ENCODE results near the gene KRTAP5-1. TPM values are rescaled to one million over a fixed set of nuclear protein-coding genes. Genes with fewer than 3 reads are reported as not detected.
"Not testable (repeated sequence)": the region's sequence is repeated elsewhere in the genome, so short reads cannot be mapped to it uniquely, and the experiment has no call there.

The KRTAP5-1 gene
- total RNA-seq, 2 donors from 2014 or later, result not detected

DNA sequence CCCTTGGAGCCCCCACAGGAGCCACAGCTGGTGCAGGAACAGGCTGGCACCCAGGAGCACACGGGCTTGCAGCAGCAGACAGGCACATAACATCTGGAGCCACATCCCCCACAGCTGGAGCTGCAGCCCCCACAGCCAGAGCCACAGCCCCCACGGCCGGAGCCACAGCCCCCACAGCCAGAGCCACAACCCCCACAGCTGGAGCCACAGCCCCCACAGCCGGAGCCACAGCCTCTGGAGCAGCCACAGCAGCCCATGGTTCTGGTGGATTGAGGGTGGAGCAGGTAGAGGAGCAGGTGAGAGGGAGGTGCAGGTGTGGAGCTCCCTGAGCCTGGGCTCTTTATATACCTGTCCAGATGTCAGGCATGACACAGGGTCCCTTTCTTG is 12.9 kb upstream of the KRTAP5-1 start, which contains the start of gene KRTAP5-2:
Gene KRTAP5-2, minus strand, starts transcription at position 301 of the 387 bp plus-strand sequence. Its CDS starts 44 bp downstream, at position 257.
- H3K9ac ChIP-seq (ENCODE audit: low read depth in 2 of 2, low read length in 2 of 2), result no peak within 1 kb of the TSS
- no peak within 1 kb of the TSS for H3K27ac ChIP-seq
- no peaks in the 10 kb centered on the region for H3K27me3 ChIP-seq
- intact Hi-C loops (cut with DNase I), result no loop called here
- no peak within 1 kb of the TSS for H3K4me3 ChIP-seq
- no peaks in the 10 kb centered on the region for H3K9me3 ChIP-seq
- no peaks in the 10 kb centered on the region for H3K36me3 ChIP-seq
- DNase-seq, result no peak
- H3K4me1 ChIP-seq, result no peaks in the 10 kb centered on the region
- TF ChIP-seq, protein P1, sequence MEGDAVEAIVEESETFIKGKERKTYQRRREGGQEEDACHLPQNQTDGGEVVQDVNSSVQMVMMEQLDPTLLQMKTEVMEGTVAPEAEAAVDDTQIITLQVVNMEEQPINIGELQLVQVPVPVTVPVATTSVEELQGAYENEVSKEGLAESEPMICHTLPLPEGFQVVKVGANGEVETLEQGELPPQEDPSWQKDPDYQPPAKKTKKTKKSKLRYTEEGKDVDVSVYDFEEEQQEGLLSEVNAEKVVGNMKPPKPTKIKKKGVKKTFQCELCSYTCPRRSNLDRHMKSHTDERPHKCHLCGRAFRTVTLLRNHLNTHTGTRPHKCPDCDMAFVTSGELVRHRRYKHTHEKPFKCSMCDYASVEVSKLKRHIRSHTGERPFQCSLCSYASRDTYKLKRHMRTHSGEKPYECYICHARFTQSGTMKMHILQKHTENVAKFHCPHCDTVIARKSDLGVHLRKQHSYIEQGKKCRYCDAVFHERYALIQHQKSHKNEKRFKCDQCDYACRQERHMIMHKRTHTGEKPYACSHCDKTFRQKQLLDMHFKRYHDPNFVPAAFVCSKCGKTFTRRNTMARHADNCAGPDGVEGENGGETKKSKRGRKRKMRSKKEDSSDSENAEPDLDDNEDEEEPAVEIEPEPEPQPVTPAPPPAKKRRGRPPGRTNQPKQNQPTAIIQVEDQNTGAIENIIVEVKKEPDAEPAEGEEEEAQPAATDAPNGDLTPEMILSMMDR (IDR thresholded peaks at IDR 0.05), result no peak

DNA sequence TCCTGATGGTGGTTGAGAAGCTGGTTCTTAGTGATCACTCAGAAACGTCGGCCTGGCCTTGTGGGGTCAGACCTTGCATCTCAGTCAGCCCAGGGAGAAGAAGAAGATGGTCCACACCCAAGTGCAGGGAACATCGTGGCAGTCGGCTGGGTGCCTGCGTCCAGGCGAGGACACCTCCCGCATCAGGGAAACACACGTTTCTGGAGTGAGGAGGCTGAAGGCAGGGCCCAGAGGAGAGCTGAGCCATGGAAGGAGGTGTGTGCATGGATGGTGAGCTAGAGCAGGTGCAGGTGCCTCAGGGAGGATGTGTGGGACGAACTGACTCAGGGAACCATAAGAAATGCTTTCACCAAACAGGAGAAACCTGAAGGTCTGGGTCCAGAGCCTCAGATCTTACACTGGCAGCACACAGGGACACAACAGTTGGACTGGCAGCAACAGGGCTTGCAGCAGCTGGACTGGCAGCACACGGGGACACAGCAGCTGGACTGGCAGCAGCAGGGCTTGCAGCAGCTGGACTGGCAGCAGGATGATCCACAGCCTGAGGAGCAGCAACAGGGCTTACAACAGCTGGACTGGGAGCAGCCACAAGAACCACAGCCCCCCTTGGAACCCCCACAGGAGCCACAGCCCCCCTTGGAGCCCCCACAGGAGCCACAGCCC is 12.4 kb upstream of the KRTAP5-1 start:
- no peak for DNase-seq
- no peaks in the 10 kb centered on the region for H3K9me3 ChIP-seq
- intact Hi-C loops (cut with DNase I), result no loop called here
- no peaks in the 10 kb centered on the region for H3K36me3 ChIP-seq
- H3K27ac ChIP-seq, result no peak overlapping the region
- H3K4me1 ChIP-seq, result no peaks in the 10 kb centered on the region
- H3K9ac ChIP-seq (ENCODE audit: low read depth in 2 of 2, low read length in 2 of 2), result no peak overlapping the region
- H3K4me3 ChIP-seq, result no peak overlapping the region
- TF ChIP-seq, protein P1 (IDR thresholded peaks at IDR 0.05), result no peak
- no peaks in the 10 kb centered on the region for H3K27me3 ChIP-seq

DNA sequence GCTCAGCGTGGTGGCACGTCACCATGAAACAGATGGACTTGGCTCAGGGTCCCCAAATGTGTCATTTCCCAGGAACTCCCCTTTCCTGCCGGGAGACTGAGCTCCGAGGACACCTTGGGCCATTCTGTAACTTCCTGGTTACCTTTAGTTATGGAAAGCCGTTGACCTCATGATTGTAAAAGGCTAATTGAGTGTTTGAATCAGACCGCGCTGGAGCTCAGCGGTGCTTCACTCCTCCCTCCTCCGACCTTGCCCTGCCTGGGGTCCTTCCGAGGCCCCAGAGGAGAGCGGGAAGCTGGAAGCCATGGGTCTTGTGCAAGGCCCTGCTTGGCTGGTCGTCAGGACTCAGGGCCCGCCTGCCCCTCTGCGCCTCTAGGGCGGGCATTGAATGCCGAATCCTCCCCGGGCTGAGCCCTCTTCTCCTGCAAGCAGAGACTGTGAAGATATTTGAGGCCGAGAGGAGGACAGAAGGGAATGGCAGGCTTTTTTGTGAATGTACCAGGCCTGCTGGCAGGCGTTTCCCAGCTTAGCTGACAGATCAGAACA is 11.6 kb upstream of the KRTAP5-1 start:
- DNase-seq, result peak; percentile 43
- H3K4me1 ChIP-seq; H3K9me3 ChIP-seq; intact Hi-C loops (cut with DNase I); H3K4me3 ChIP-seq; H3K36me3 ChIP-seq; H3K27me3 ChIP-seq: not testable (repeated sequence)
- peak overlapping the region; percentile 57 for H3K27ac ChIP-seq
- H3K9ac ChIP-seq (ENCODE audit: low read depth in 2 of 2, low read length in 2 of 2), result peak overlapping the region; percentile 24 to 58

DNA sequence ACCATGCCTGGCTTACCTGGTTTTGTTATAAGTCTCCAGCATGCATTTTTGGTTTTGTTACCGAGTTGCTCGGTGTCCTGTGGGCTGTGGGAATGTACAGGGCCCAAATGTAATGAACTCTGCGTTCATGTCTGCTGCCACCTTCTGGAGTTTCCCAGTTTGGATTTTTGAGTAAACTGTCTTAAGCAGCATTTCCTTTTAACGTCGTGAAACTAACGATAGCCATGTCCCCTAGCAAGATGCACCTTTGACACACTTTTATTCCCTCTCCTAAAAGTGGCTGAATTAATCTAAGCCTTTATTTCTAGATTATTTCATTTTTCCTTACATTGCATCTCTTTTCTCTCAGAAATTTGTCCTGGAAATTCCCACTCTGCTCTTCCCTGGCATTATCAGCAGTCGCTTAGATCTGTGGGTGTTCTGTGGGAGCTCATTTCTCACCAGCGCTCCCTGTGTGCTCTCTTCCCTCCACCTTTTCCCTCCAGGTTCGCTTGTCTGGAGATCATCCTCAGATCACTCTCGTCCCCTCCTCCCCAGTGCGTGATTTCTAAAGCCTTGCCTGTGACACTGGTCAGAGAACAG is 11.0 kb upstream of the KRTAP5-1 start:
- H3K9ac ChIP-seq (ENCODE audit: low read depth in 2 of 2, low read length in 2 of 2), result peak overlapping the region; percentile 24 to 58
- H3K4me3 ChIP-seq; DNase-seq; H3K9me3 ChIP-seq; H3K27me3 ChIP-seq; intact Hi-C loops (cut with DNase I); H3K36me3 ChIP-seq; H3K4me1 ChIP-seq: not testable (repeated sequence)
- peak overlapping the region; percentile 57 for H3K27ac ChIP-seq

DNA sequence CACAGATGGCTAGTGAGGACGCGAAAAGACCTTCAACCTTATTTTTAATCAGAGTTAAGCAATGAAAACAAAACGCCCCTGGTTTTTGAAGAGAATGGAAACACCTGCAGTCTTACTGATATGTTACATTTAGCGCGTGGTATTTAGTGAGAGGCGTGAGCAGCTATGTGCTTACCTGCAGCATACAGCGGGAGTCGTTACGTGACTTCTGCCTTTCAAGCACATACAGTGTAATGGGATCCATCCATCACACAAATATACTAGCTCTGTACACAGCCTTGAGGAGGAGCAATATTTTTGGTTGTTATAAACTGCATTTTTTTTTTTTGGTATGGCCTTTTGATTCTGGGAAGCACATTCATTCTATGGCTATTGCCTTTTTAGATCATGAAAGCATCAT is 7.5 kb upstream of the KRTAP5-1 start:
- TF ChIP-seq, protein P1 (IDR thresholded peaks at IDR 0.05), result no peak
- intact Hi-C loops (cut with DNase I), result no loop called here
- Histone ChIP-seq H3K9me3 (no peaks in the 10 kb centered on the region), H3K36me3 (no peaks in the 10 kb centered on the region), H3K27me3 (no peaks in the 10 kb centered on the region), H3K27ac (no peak overlapping the region), H3K4me3 (no peak overlapping the region), H3K9ac (ENCODE audit: low read depth in 2 of 2, low read length in 2 of 2) (no peak overlapping the region), H3K4me1 (no peaks in the 10 kb centered on the region)
- DNase-seq, result no peak

DNA sequence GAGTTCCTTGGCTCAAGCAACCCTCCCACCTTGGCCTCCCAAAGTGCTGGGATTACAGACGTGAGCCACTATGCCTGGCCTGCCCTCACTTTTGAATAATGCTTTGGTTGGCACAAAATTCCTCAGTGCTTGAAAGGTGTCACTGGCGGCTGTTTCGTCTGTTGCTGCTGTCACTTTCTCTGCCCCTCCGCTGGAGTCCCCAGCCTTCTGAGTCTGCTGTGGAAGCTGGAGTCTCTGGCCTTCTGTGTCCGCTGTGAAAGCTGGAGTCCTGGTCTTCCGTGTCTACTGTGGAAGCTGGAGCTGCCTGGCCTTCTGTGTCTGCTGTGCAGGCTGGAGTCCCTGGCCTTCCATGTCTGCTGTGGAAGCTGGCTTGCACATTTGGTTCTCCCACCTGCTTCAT is 4.9 kb upstream of the KRTAP5-1 start:
- DNase-seq, result no peak
- H3K27ac ChIP-seq, result no peak overlapping the region
- intact Hi-C loops (cut with DNase I), result no loop called here

DNA sequence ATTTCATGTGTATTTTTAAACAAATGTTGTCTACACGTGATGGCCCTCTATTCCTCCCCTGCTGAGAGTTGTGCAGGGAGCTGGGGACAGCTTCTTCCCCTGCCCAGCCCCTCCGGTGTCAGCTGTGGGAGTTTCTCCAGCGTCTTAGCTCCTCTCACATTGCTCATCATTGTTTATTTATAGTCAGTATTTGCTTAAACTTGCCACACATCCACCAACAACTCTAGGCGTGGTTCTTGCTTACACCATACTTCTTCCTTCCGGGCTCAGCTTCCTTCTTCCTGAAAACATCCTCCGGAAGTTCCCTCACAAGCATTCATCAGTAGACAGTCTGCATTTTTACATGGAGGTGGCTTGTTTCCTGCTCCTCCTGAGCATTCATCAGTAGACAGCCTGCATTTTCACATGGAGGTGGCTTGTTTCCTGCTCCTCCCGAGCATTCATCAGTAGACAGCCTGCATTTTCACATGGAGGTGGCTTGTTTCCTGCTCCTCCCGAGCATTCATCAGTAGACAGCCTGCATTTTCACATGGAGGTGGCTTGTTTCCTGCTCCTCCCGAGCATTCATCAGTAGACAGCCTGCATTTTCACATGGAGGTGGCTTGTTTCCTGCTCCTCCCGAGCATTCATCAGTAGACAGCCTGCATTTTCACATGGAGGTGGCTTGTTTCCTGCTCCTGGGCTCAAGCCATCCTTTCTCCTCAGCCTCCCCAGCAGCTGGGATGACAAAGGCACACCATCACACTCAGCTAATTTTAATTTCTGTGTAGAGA is 4.3 kb upstream of the KRTAP5-1 start:
- H3K4me1 ChIP-seq; H3K4me3 ChIP-seq; intact Hi-C loops (cut with DNase I); H3K36me3 ChIP-seq; H3K9me3 ChIP-seq; H3K27me3 ChIP-seq; H3K9ac ChIP-seq (ENCODE audit: low read depth in 2 of 2, low read length in 2 of 2); H3K27ac ChIP-seq; DNase-seq: not testable (repeated sequence)

More for the DNA sequence above, 4.9 kb upstream of the KRTAP5-1 start:
- TF ChIP-seq, protein P1 (IDR thresholded peaks at IDR 0.05), result no peak
- no peaks in the 10 kb centered on the region for H3K4me1 ChIP-seq
- no peaks in the 10 kb centered on the region for H3K9me3 ChIP-seq
- H3K27me3 ChIP-seq, result no peaks in the 10 kb centered on the region
- H3K9ac ChIP-seq (ENCODE audit: low read depth in 2 of 2, low read length in 2 of 2), result no peak overlapping the region
- H3K4me3 ChIP-seq, result no peak overlapping the region
- H3K36me3 ChIP-seq, result no peaks in the 10 kb centered on the region

Measured in colonic mucosa (tissue), 4 donors.